ENCODE measurements around the gene CMSS1. TPM values are rescaled to one million over a fixed set of nuclear protein-coding genes. Genes with fewer than 3 reads are reported as not detected.

Gene CMSS1
- total RNA-seq, 1 experiment from 2014 or later: 70.6 TPM

GRCh38 chr3:100043271-100043670, 225.6 kb downstream of the CMSS1 start (continued):
- no peak for TF ChIP-seq ZNF281 (CRISPR knock-in tag; IDR thresholded peaks at IDR 0.05)
- no peak for TF ChIP-seq ZBTB43 (CRISPR knock-in tag; IDR thresholded peaks at IDR 0.05)

- DNase-seq (ENCODE audit: low spot score) (no peak), ATAC-seq (no peak)
- H3K4me1 Mint-ChIP-seq: peaks cover 31% of the 10 kb centered on the region
- no peak overlapping the region for H3K4me3 Mint-ChIP-seq
- no peaks in the 10 kb centered on the region for H3K9me3 Mint-ChIP-seq
- POLR2A ChIA-PET: no interaction called here
- CTCF ChIA-PET: interaction anchor here (2.1 kb wide), 1 partner anchor 210 kb away, joined by 8 read pairs; no protein-coding TSS in a partner anchor
- H3K36me3 Mint-ChIP-seq: no peaks in the 10 kb centered on the region
- no peak overlapping the region for H3K27ac Mint-ChIP-seq
- no peaks in the 10 kb centered on the region for H3K27me3 Mint-ChIP-seq (ENCODE audit: low read depth)
- TF ChIP-seq ZNF219 (CRISPR knock-in tag; IDR thresholded peaks at IDR 0.05; ENCODE audit: borderline replicate concordance) (no peak), ZNF232 (CRISPR knock-in tag; IDR thresholded peaks at IDR 0.05) (no peak), NR1H2 (CRISPR knock-in tag; IDR thresholded peaks at IDR 0.05) (no peak), AR (CRISPR knock-in tag; IDR thresholded peaks at IDR 0.05) (no peak), ZBTB43 (CRISPR knock-in tag; IDR thresholded peaks at IDR 0.05) (no peak), ZNF532 (CRISPR knock-in tag; IDR thresholded peaks at IDR 0.05; ENCODE audit: borderline replicate concordance) (no peak), GRHL2 (CRISPR knock-in tag; IDR thresholded peaks at IDR 0.05; ENCODE audit: insufficient replicate concordance, severe bottlenecking) (no peak), IRF1 (CRISPR knock-in tag; IDR thresholded peaks at IDR 0.05) (no peak), JAZF1 (CRISPR knock-in tag; IDR thresholded peaks at IDR 0.05) (no peak), PRDM15 (CRISPR knock-in tag; IDR thresholded peaks at IDR 0.05) (no peak), GTF2I (CRISPR knock-in tag; conservative IDR thresholded peaks at IDR 0.05) (no peak), ZSCAN18 (CRISPR knock-in tag; IDR thresholded peaks at IDR 0.05) (no peak), GABPB1 (CRISPR knock-in tag; IDR thresholded peaks at IDR 0.05) (no peak)
These were observed 226.7 kb downstream of the CMSS1 start for GRCh38 chr3:100044369-100044768.
